Large intestine (tissue), 3 donors: ENCODE results near the gene DPP9. TPM values are rescaled to one million over a fixed set of nuclear protein-coding genes. Genes with fewer than 3 reads are reported as not detected.

Experiments
- DNase-seq, 2 donors: peaks; one replicate each; pipeline versions ENCODE4 v3.0.0 to v3.0.0-alpha.2; 2013
- H3K27ac ChIP-seq: one replicate; pipeline ENCODE4 v1.5.1; 2013; ENCODE audit warnings: low read length
- H3K27me3 ChIP-seq: 2 replicates; pipeline ENCODE4 v1.6.1; 2013; ENCODE audit warnings: low read length; ENCODE audit not compliant: control insufficient read depth, insufficient read depth
- H3K36me3 ChIP-seq: 2 replicates; pipeline ENCODE4 v1.6.1; 2013; ENCODE audit warnings: low read length; ENCODE audit not compliant: control insufficient read depth, insufficient read depth
- H3K4me1 ChIP-seq: one replicate; pipeline ENCODE4 v1.6.1; 2013; ENCODE audit warnings: low read length; ENCODE audit not compliant: control insufficient read depth, insufficient read depth
- H3K4me3 ChIP-seq: one replicate; pipeline ENCODE4 v1.5.1; 2013; ENCODE audit warnings: low read length
- H3K9me3 ChIP-seq: one replicate; pipeline ENCODE4 v1.6.1; 2013; ENCODE audit warnings: mild to moderate bottlenecking, low read depth, low read length, moderate library complexity; ENCODE audit not compliant: control insufficient read depth
- WGBS: methylation state at CpG from one replicate; pipeline ENCODE4 v1.1.5; 2013; ENCODE audit warnings: low lambda C conversion rate; ENCODE audit not compliant: insufficient coverage; 5-methylcytosine and 5-hydroxymethylcytosine counted together
- polyA plus RNA-seq: library from polyadenylated mRNA; unstranded; fragments of 120-200 nt; gene quantifications from one replicate; pipeline ENCODE4 v1.2.1, GENCODE V29; 2013

Gene DPP9
- polyA plus RNA-seq, 1 donor: 34.7 TPM

DNA sequence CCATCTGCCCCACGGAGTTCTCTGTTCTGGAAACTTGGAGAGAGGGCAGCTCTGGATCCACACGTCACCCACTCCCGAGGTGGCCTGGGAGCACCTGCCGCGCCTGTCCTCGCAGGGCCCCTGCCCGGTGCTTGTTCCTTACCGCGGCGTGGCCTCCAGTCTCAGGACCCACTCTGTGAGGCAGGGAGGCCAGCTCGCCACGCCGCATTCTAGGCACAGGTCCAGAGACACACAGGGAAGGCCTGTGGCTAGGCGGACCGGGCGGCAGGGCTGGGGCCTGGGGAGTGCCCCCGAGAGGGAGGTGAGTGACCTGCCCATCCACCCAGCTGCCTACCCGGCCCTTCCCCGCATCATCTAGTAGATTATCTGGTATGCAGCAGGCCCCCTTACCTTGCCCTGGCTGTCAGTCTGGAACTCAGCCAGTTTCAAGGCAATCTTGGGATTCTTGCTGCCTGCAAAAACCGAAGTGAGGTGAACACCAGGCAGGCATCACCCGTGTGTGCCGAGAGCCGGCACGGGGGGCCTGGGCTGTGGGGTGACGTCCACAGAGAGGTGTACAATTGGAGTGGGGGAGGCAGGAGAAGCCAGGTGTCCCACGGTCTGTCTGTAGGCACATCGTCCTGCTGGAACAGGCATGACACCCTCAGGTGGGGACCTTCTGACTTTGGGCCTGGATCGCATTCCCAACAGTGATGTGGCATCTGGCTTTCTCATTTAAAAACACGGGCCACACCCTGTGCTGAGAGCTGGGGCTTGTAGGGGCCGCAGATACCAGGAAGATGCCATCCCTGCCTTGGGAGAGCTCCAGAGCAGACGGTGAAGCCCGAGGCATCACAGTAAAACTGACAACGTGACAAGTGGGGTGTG is 23.6 kb downstream of the DPP9 start:
- H3K36me3 ChIP-seq: peaks cover 87% of the 10 kb centered on the region
- DNase-seq: no peak
- H3K4me1 ChIP-seq: peaks cover 9% of the 10 kb centered on the region
- no peak overlapping the region for H3K27ac ChIP-seq
- H3K4me3 ChIP-seq: no peak overlapping the region
- WGBS: no CpG with 5 or more reads among the region's 33 CpGs
- peaks cover 2% of the 10 kb centered on the region for H3K9me3 ChIP-seq
- H3K27me3 ChIP-seq: no peaks in the 10 kb centered on the region

DNA sequence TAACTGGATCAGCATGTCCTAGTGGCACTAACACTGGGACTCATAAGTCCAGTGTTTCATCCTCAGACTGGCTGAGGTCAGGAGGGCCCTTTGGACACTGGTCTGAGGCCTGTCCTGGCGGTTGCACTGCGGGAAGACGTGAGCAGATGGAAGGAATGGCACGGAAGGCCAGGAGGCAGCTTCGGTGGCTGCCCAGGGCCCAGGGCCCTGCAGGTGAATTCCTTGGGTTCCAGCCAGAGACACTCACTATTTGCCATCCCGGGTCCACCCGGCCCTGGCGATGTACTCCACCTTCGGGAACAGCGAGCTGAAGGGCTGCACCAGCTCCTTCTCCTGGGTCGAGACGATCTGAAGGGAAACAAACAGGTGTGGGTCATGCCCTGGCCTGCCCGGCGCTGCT is 26.3 kb downstream of the DPP9 start:
- WGBS: no CpG with 5 or more reads among the region's 14 CpGs
- Histone ChIP-seq H3K9me3 (peaks cover 2% of the 10 kb centered on the region), H3K4me1 (no peaks in the 10 kb centered on the region), H3K27ac (no peak overlapping the region), H3K4me3 (no peak overlapping the region), H3K27me3 (no peaks in the 10 kb centered on the region), H3K36me3 (peaks cover 94% of the 10 kb centered on the region)
- DNase-seq: no peak

DNA sequence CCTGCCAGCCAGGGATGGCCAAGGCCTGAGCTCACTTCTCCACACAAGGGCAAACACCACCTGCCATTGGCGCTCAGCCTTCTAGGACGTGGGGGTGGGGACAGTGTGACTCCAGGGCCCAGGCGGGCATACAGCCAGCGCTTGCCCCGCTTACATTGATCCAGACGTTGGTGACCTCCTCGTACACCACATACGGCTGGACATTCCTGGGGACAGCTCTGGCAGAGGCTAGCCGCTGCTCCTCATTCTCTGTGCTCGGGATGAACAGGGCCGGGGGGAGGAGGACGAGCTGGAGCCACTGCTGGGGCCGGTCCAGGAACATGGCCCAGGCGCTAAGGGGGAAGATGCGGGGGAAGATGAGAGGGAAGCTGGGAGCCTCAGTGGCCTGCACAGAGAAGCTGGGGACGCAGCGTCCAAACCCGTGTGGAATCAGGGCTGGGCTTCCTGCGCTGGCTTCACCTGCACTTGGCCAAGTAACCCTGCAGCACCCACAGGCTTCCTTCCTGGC is 28.4 kb downstream of the DPP9 start:
- H3K27ac ChIP-seq: no peak overlapping the region
- H3K4me1 ChIP-seq: no peaks in the 10 kb centered on the region
- H3K4me3 ChIP-seq: no peak overlapping the region
- DNase-seq: no peak
- H3K27me3 ChIP-seq: no peaks in the 10 kb centered on the region
- no CpG with 5 or more reads among the region's 19 CpGs for WGBS
- H3K36me3 ChIP-seq: peaks cover 87% of the 10 kb centered on the region
- H3K9me3 ChIP-seq: peaks cover 2% of the 10 kb centered on the region

DNA sequence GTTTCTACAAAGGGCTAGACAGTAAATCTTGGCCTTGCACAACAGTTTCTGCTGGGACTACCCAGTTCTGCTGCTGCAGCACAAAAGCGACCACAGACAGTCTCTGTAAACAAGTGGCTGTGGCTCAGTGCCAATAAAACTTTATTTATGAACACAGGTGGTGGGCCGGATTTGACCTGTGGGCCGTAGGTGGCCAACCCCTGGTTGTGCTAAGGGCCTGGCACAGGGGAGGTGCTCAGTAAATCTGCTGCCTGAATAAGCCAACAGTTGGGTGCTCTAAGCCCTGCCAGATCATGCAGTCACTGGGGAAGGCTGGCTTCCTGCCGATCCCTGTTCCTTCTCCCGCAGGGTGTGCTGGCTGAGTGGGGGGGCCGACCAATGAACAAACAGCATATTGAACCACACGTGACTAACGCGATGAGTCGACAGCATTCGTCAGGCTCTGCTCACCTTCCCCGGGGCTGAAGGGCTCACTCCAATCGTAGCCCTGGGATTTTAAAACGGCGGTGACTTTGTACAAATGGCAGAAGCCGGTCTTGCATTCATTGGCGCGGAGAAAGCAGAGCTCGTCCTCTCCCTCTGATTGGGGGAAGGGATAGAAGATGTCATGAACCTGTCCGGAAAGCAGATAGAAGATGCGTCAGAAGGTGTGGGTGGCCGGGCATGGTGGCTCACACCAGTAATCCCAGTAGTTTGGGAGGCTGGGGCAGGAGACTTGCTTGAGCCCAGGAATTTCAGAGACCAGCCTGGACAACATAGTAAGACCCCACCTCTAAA is 29.2 kb downstream of the DPP9 start:
- no CpG with 5 or more reads among the region's 22 CpGs for WGBS
- Histone ChIP-seq H3K27me3 (no peaks in the 10 kb centered on the region), H3K36me3 (peaks cover 87% of the 10 kb centered on the region), H3K4me1 (no peaks in the 10 kb centered on the region), H3K4me3 (no peak overlapping the region), H3K27ac (no peak overlapping the region), H3K9me3 (peaks cover 2% of the 10 kb centered on the region)
- DNase-seq: no peak

DNA sequence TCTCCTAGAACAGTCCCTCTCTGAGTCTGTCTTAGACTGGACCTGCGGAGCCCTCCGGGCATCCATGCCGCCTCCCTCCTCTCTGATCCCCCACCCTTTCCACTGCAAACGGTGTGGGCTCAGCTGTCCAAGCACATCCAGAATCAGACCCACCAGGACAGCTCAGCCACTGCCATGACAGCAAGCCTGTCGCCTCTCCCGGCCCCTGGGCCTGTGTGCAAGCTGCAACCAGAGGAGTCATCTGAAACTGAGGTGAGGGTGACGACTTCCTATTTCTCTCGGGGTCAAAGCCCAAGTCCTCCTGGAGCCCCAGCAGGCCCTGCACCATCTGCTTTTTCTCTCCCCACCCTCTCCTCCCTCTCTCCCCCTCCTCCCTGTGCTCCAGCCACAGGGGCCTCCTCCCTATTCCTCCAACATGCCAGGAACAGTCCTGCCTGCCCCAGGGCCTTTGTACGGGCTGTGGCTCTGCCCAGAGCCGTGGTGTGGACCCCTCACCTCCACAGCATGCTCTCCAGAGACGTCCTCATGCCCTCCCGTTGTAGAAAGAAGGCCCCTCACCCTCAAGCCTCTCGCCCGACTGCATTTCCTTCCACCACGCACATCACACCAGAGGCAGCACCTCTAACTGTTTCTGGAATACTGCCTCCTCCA is 30.0 kb downstream of the DPP9 start:
- peaks cover 2% of the 10 kb centered on the region for H3K9me3 ChIP-seq
- H3K4me3 ChIP-seq: no peak overlapping the region
- peaks cover 88% of the 10 kb centered on the region for H3K36me3 ChIP-seq
- WGBS: no CpG with 5 or more reads among the region's 15 CpGs
- no peak for DNase-seq
- H3K27me3 ChIP-seq: no peaks in the 10 kb centered on the region
- no peak overlapping the region for H3K27ac ChIP-seq
- H3K4me1 ChIP-seq: no peaks in the 10 kb centered on the region

DNA sequence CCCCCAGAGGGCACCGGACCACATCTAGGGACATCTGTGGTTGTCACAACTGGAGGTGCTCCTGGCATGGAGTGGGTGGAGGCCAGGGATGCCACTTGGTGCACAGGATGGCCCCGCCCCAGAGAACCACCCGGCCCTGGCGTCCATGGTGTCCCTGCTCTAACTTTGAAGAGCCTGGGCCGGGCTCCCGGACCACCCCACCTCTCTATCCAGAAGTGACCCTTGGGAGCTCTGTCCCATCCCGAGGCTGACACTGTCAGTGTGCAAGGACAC is 30.6 kb downstream of the DPP9 start:
- WGBS: no CpG with 5 or more reads among the region's 7 CpGs
- Histone ChIP-seq H3K4me3 (no peak overlapping the region), H3K36me3 (peaks cover 89% of the 10 kb centered on the region), H3K27ac (no peak overlapping the region), H3K27me3 (no peaks in the 10 kb centered on the region), H3K4me1 (no peaks in the 10 kb centered on the region), H3K9me3 (peaks cover 2% of the 10 kb centered on the region)
- DNase-seq: no peak

DNA sequence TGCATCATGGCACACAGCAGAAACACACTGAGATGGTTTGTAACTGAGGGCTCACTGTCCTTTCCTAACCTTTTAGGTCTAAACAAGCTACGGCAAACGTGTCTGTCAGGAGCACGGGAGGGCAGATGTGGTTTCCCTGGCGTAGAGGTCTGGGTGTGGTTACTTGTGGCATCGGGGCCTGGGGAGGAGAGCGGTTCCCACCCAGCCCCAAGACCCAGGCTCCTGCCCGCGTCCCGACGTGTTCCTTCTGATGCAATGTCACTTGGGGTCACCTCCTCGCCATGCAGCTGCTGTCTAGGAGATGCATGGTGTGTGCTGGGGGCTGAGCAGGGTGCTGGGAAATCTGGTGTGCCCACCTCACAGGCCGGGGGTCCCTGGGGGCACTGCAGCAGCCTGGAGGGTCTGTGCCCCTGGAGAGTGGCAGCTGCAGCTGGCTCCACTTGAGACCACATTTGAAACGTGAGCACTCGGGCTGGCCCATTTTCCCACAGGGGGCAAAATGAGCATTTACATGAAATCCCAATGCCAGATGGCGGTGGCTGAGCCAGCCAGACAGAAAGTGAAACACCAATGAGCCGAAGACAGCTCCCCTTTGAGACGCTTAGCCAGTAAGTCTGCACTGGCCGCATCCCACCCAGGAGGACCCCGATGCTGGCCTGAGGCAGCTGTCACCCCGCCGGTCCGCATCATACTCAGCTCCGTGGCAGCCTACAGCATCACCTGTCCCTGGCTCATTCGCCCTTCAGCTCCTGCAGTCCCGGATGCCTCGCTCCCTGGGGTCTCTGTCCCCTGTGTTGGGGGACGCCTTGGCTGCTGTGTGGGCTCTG is 31.2 kb downstream of the DPP9 start:
- Histone ChIP-seq H3K27ac (no peak overlapping the region), H3K36me3 (peaks cover 87% of the 10 kb centered on the region), H3K27me3 (no peaks in the 10 kb centered on the region), H3K9me3 (peaks cover 2% of the 10 kb centered on the region), H3K4me3 (no peak overlapping the region), H3K4me1 (no peaks in the 10 kb centered on the region)
- no peak for DNase-seq
- WGBS: no CpG with 5 or more reads among the region's 27 CpGs

DNA sequence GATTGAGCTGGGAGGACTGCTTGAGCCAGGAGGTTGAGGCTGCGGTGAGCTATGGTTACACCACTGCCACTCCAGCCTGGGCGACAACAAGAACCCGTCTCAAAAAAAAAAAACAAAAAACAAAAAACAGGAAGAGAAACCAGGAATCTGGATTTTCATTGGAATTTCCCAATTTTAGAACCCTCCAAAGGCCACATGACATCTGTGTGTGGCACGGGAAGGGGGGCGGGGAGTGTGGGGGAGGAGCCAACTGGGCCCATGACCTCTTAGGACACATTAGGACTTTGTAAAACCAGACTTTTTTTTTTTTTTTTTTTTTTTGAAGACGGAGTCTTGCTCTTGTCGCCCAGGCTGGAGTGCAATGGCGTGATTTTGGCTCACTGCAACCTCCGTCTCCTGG is 32.3 kb downstream of the DPP9 start:
- no peak overlapping the region for H3K4me3 ChIP-seq
- no peak overlapping the region for H3K27ac ChIP-seq
- WGBS: no CpG with 5 or more reads among the region's 9 CpGs
- peaks cover 88% of the 10 kb centered on the region for H3K36me3 ChIP-seq
- no peak for DNase-seq
- no peaks in the 10 kb centered on the region for H3K4me1 ChIP-seq
- peaks cover 2% of the 10 kb centered on the region for H3K9me3 ChIP-seq
- H3K27me3 ChIP-seq: no peaks in the 10 kb centered on the region

DNA sequence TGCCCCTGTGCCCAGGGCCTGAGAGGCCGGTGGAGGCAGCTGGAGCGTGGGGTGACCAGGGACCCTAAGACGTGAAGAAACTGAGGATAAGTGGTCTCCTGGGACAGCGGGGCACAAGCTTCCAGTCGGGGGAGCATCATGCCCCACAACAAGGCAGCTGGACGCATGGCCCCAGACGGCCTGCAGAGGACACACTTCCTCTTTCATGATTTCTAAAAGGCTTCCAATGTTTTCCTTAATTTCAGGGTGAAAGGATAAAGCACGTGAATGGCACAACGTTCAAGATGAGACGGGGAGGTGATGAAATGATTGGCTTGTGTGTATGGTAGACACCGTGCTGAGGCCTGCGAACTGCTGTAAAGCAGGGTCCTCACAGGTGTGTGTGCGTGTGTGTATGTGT is 33.3 kb downstream of the DPP9 start:
- H3K27me3 ChIP-seq: no peaks in the 10 kb centered on the region
- H3K27ac ChIP-seq: no peak overlapping the region
- no peak for DNase-seq
- H3K9me3 ChIP-seq: peaks cover 2% of the 10 kb centered on the region
- whole genome bisulfite sequencing: 85% methylated on average over 6 of the region's 13 CpGs
- H3K36me3 ChIP-seq: peaks cover 87% of the 10 kb centered on the region
- no peaks in the 10 kb centered on the region for H3K4me1 ChIP-seq
- H3K4me3 ChIP-seq: no peak overlapping the region

DNA sequence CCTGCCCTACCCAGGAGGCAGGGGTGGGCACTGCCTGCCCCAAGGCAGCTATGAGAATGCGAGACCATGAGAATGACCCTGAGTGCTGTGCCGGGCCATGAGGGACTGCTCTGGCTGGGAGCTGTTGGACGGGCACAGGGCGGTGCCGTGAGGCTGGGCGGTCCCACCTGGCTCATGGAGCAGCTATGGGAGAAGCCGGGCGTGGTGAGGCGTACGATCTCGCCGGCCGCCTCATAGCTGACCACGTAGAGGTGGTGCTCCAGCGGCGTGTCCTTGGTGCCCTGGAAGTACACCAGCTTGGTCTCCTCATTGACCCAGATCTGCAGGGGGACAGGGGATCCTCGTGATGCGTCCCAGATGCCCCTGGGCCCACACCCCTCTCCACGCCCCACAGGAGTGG is 34.2 kb downstream of the DPP9 start:
- Histone ChIP-seq H3K27me3 (no peaks in the 10 kb centered on the region), H3K4me1 (no peaks in the 10 kb centered on the region), H3K27ac (no peak overlapping the region), H3K4me3 (no peak overlapping the region), H3K36me3 (peaks cover 87% of the 10 kb centered on the region), H3K9me3 (no peaks in the 10 kb centered on the region)
- WGBS: no CpG with 5 or more reads among the region's 19 CpGs
- no peak for DNase-seq
